Measurements from ENCODE around the gene IQSEC1. TPM values are rescaled to one million over a fixed set of nuclear protein-coding genes. Genes with fewer than 3 reads are reported as not detected.
A peak's percentile ranks its signal among the peaks of the same experiment; 100 is the strongest.

IQSEC1 gene
- total and polyA plus RNA-seq, 9 of the 15 experiments (the other 6 are each of a cell fraction or from before 2014, with no cell fraction given), result 0.56 to 39.0 (median 6.8) TPM

DNA sequence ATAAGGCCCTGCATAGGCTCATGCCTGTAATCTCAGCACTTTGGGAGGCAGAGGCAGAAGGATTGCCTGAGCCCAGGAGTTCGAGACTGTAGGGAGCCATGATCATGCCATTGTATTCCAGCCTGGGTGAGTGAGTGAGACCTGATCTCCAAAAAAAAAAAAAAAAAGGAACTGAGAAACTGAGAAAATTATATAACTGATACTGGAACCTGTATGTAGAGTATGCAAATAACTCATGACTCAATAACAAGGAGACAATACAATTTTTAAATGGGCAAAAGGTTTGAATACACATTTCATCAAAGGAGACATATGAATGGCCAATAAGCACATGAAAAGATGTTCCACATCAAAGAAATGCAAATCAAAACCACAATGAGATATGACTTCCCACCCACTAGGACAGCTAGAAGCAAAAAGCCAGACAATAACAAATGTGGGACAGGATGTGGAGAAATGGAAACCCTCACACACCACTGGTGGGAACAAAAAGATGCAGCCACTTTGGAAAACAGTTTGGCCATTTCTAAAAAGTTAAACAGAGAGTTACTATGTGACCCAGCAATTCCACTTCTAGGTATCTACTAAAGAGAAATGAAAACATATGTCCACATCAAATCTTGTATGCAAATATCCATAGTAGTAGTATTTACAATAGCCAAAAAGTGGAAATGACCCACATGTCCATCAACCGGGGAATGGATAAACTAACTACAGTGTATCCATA is 70.7 kb downstream of the IQSEC1 start (continued):
- TF ChIP-seq, protein P1, sequence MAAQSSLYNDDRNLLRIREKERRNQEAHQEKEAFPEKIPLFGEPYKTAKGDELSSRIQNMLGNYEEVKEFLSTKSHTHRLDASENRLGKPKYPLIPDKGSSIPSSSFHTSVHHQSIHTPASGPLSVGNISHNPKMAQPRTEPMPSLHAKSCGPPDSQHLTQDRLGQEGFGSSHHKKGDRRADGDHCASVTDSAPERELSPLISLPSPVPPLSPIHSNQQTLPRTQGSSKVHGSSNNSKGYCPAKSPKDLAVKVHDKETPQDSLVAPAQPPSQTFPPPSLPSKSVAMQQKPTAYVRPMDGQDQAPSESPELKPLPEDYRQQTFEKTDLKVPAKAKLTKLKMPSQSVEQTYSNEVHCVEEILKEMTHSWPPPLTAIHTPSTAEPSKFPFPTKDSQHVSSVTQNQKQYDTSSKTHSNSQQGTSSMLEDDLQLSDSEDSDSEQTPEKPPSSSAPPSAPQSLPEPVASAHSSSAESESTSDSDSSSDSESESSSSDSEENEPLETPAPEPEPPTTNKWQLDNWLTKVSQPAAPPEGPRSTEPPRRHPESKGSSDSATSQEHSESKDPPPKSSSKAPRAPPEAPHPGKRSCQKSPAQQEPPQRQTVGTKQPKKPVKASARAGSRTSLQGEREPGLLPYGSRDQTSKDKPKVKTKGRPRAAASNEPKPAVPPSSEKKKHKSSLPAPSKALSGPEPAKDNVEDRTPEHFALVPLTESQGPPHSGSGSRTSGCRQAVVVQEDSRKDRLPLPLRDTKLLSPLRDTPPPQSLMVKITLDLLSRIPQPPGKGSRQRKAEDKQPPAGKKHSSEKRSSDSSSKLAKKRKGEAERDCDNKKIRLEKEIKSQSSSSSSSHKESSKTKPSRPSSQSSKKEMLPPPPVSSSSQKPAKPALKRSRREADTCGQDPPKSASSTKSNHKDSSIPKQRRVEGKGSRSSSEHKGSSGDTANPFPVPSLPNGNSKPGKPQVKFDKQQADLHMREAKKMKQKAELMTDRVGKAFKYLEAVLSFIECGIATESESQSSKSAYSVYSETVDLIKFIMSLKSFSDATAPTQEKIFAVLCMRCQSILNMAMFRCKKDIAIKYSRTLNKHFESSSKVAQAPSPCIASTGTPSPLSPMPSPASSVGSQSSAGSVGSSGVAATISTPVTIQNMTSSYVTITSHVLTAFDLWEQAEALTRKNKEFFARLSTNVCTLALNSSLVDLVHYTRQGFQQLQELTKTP (IDR thresholded peaks at IDR 0.05; ENCODE audit: low read depth in 1 of 2, partially characterized antibody in 2 of 2), result no peak
- 0 out of 2 replicates have a peak, but pooled peaks have one; percentile 76 for TF ChIP-seq HOXB6 (CRISPR knock-in tag; IDR thresholded peaks at IDR 0.05; ENCODE audit: borderline replicate concordance)
- no peak for TF ChIP-seq ZZZ3 (IDR thresholded peaks at IDR 0.05)
- TF ChIP-seq RBM14 (IDR thresholded peaks at IDR 0.05; ENCODE audit: borderline replicate concordance, insufficient read depth, low read depth, low read length), result no peak
- TF ChIP-seq, protein P2, sequence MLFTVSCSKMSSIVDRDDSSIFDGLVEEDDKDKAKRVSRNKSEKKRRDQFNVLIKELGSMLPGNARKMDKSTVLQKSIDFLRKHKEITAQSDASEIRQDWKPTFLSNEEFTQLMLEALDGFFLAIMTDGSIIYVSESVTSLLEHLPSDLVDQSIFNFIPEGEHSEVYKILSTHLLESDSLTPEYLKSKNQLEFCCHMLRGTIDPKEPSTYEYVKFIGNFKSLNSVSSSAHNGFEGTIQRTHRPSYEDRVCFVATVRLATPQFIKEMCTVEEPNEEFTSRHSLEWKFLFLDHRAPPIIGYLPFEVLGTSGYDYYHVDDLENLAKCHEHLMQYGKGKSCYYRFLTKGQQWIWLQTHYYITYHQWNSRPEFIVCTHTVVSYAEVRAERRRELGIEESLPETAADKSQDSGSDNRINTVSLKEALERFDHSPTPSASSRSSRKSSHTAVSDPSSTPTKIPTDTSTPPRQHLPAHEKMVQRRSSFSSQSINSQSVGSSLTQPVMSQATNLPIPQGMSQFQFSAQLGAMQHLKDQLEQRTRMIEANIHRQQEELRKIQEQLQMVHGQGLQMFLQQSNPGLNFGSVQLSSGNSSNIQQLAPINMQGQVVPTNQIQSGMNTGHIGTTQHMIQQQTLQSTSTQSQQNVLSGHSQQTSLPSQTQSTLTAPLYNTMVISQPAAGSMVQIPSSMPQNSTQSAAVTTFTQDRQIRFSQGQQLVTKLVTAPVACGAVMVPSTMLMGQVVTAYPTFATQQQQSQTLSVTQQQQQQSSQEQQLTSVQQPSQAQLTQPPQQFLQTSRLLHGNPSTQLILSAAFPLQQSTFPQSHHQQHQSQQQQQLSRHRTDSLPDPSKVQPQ (CRISPR knock-in tag; IDR thresholded peaks at IDR 0.05; ENCODE audit: borderline replicate concordance), result no peak
- TF ChIP-seq HLTF (IDR thresholded peaks at IDR 0.05), result no peak
- no peak for TF ChIP-seq PYGO2 (tag; IDR thresholded peaks at IDR 0.05)
- no peak for TF ChIP-seq ZNF324 (CRISPR knock-in tag; IDR thresholded peaks at IDR 0.05)
- TF ChIP-seq, protein P3, sequence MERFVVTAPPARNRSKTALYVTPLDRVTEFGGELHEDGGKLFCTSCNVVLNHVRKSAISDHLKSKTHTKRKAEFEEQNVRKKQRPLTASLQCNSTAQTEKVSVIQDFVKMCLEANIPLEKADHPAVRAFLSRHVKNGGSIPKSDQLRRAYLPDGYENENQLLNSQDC (CRISPR knock-in tag; IDR thresholded peaks at IDR 0.05), result peak; percentile 80
- no peak for TF ChIP-seq GABPB2 (CRISPR knock-in tag; conservative IDR thresholded peaks at IDR 0.05)
- TF ChIP-seq, protein P4, sequence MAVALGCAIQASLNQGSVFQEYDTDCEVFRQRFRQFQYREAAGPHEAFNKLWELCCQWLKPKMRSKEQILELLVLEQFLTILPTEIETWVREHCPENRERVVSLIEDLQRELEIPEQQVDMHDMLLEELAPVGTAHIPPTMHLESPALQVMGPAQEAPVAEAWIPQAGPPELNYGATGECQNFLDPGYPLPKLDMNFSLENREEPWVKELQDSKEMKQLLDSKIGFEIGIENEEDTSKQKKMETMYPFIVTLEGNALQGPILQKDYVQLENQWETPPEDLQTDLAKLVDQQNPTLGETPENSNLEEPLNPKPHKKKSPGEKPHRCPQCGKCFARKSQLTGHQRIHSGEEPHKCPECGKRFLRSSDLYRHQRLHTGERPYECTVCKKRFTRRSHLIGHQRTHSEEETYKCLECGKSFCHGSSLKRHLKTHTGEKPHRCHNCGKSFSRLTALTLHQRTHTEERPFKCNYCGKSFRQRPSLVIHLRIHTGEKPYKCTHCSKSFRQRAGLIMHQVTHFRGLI (CRISPR knock-in tag; IDR thresholded peaks at IDR 0.05), result no peak
- no peak for TF ChIP-seq PHF8 (IDR thresholded peaks at IDR 0.05; ENCODE audit: borderline replicate concordance, low read length)
- no peak for TF ChIP-seq CBX5 (IDR thresholded peaks at IDR 0.05; ENCODE audit: borderline replicate concordance, low read depth)
- no peak for TF ChIP-seq NCOA4 (IDR thresholded peaks at IDR 0.05; ENCODE audit: partially characterized antibody)
- no peak for TF ChIP-seq SREBF2 (CRISPR knock-in tag; IDR thresholded peaks at IDR 0.05)
- TF ChIP-seq, protein P5, sequence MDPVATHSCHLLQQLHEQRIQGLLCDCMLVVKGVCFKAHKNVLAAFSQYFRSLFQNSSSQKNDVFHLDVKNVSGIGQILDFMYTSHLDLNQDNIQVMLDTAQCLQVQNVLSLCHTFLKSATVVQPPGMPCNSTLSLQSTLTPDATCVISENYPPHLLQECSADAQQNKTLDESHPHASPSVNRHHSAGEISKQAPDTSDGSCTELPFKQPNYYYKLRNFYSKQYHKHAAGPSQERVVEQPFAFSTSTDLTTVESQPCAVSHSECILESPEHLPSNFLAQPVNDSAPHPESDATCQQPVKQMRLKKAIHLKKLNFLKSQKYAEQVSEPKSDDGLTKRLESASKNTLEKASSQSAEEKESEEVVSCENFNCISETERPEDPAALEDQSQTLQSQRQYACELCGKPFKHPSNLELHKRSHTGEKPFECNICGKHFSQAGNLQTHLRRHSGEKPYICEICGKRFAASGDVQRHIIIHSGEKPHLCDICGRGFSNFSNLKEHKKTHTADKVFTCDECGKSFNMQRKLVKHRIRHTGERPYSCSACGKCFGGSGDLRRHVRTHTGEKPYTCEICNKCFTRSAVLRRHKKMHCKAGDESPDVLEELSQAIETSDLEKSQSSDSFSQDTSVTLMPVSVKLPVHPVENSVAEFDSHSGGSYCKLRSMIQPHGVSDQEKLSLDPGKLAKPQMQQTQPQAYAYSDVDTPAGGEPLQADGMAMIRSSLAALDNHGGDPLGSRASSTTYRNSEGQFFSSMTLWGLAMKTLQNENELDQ (CRISPR knock-in tag; IDR thresholded peaks at IDR 0.05; ENCODE audit: borderline replicate concordance), result no peak
